ENCODE measurements around the gene QARS1. TPM values are rescaled to one million over a fixed set of nuclear protein-coding genes. Genes with fewer than 3 reads are reported as not detected.

QARS1 gene
- 476 and 496 TPM in 2 replicates for total RNA-seq

DNA sequence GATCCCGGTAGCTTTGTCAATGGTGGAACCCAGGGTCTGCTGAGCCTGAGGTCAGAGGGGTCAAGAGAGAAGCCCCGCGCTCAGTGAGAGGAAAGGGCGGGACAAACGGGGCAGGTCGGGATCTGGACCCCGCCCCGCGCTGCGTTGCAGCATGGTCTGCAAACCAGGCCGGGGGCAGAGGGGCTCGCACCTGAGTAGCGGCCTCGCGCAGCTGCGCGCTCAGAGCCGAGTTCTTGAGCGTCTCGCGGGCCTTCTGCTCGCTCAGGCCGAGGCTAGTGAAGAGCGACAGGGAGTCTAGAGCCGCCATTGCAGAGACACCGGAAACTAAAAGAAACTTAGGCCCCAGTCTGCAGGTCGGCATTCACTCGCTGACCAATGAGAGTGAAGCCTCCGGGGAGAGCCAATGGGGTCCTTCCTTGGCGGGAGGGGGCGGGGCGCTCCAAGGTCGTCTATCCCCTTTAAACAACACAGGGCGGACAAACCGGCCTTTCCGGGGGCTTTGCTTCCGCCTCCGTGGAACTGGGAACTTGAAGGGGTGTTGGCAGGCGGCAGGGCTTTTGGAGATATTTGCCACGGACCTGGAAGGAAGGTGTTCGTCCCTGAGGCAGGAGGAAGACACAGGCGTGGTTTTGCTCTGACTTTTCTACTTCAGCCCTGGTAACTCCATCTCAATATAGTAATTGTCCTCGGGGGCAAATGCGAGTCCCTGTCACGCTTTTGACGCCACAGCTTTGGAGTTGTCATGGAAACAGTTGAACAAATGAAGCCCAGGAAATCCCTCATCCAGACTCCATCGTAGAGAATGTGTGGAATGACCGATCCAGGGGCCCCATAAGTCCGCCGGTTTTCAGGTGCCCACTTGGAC is at the start of gene QARS1:
Gene QARS1 (minus strand): TSS at position 331 of the 865 bp plus-strand sequence. CDS start 24 bp downstream, at position 307.

DNA sequence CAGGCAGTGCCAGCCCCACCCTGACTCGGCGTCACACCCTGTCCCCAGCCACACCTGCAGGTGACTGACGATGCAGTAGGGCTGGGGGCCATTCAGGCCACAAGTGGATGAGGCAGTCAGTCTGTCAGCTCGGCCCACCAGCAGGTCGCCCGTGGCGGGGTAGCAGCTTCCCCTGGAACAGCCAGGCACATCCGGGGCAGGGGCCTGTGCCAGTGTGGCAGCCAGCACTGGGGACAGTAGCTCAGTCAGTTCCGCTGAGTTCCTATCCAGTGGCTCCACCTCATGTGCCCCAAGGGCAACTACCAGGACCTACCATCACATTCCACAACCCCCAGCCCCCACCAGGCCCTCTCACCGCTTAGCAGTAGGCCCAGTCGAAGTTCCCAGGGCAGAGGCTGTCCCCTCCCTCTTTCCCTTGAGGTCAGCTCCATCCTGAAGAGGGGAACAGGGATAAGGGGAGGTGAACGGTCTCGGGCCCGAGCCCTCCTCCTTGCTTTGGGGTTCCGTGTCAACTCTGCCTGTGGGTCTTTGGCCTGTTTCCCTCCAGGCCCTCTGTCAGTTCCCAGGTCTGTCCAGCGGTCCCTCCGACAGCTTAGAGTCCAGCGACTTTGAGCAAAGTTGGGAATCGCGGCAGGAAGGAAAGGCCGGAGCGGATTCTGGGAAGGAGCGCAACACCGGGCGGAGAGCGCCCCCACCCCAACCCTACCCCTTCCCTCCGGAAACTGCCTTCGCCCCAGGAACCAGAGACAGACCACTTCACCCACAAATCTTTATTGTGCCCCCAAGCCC is 28.1 kb upstream of the QARS1 start, which contains the start of gene LAMB2:
Gene LAMB2 (minus strand): TSS at position 614 of the 789 bp plus-strand sequence. CDS start 183 bp downstream, at position 431.

GRCh38 chr3:49120438-49121131 is 16.0 kb upstream of the QARS1 start, which contains the start of gene USP19:
USP19 (minus strand) TSS chr3:49120823; CDS start chr3:49119145, 1,678 bp downstream.

DNA sequence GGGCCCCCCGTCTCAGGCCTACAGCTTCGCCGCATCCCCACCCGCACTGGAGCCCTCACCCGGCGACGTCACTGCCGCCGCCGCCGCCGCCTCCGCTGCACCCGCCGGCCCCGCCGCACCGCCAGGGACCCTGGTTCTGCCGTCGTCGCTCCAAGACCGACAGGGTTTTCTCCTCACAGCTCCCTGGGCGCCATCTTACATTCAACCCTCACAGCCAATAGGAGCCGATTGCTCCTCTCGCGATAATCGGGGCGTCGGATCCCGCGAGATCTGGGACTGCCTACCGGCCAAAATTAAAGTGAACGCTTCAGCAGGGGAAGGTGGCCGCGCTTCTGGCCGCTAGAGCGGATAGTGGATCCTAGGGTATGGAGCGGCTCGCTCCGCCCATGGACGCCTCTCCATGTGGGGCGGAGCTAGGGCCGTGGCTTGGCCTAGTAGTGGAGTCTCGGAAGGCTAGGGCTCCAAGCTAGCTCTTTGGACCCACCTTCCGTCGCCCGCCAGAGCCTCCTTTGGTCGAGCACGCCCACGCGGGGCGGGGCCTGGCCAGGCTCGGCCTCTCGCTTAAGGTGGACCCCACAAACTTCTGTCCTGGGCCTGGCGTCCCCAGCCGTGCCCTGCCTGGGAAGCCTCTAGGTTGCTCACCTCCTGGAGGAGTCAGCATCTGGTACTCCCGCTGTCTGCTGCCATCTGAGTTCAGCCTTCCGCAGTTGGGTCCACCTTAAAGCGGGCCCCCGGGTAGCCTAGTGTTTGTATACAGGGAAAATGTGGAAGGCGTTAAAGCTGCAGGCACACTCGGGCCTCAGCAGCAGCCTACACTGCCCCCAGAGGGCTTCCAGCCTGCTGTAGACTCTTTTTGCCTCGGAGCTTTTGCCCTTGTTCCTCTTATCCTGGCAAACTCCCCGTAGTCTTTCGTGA is 10.4 kb downstream of the QARS1 start, which contains the start of gene QRICH1:
Gene QRICH1 (minus strand): TSS at position 219 of the 915 bp plus-strand sequence. CDS start 17,054 bp downstream, outside the sequence.

Small RNA genes lying within 50 kb of the gene (small RNA-seq; reads per million reads assigned to genes)
- gene RN7SL182P: not detected

Other genes starting within 250 kb of the QARS1 start
- 18.3 and 20.3 TPM in 2 replicates for gene SLC25A20, start 205.9 kb downstream of the QARS1 start, total RNA-seq
- gene ARIH2, start 185.9 kb downstream of the QARS1 start, total RNA-seq: 66.3 and 78.5 TPM in 2 replicates
- 23.4 and 31.8 TPM in 2 replicates for gene P4HTM, start 114.5 kb downstream of the QARS1 start, total RNA-seq
- 74.2 and 89.4 TPM in 2 replicates for gene WDR6, start 97.4 kb downstream of the QARS1 start, total RNA-seq
- gene DALRD3, start 86.2 kb downstream of the QARS1 start, total RNA-seq: 52.3 and 52.6 TPM in 2 replicates
- 37.2 and 47.7 TPM in 2 replicates for gene NDUFAF3, start 82.6 kb downstream of the QARS1 start, total RNA-seq
- 247 and 273 TPM in 2 replicates for gene IMPDH2, start 75.4 kb downstream of the QARS1 start, total RNA-seq
- gene QRICH1, start 10.7 kb downstream of the QARS1 start, total RNA-seq: 96.7 and 144 TPM in 2 replicates
- 39.1 and 51.3 TPM in 2 replicates for gene USP19, start 16.1 kb upstream of the QARS1 start, total RNA-seq
- 373 and 453 TPM in 2 replicates for gene LAMB2, start 28.3 kb upstream of the QARS1 start, total RNA-seq
- gene CCDC71, start 61.6 kb upstream of the QARS1 start, total RNA-seq: 36.8 and 37.6 TPM in 2 replicates
- 18.8 and 24.0 TPM in 2 replicates for gene KLHDC8B, start 66.8 kb upstream of the QARS1 start, total RNA-seq
- 1.6 and 3.2 TPM in 2 replicates for gene C3orf62, start 172.5 kb upstream of the QARS1 start, total RNA-seq
- gene USP4, start 235.3 kb upstream of the QARS1 start, total RNA-seq: 14.9 and 21.3 TPM in 2 replicates